Daoy (cell line): ENCODE results near the gene RAMP1. TPM values are rescaled to one million over a fixed set of nuclear protein-coding genes. Genes with fewer than 3 reads are reported as not detected.
"Not testable (repeated sequence)": the region's sequence is repeated elsewhere in the genome, so short reads cannot be mapped to it uniquely, and the experiment has no call there.

Source experiments
- DNase-seq: peaks from one replicate; pipeline ENCODE4 v3.0.0-alpha.2; 2015; ENCODE audit warnings: low read depth
- total RNA-seq: library from RNA; depleted of rRNA; stranded (reverse); fragments of >200 nt; shearing (Covaris generic); gene quantifications from 2 replicates; pipeline ENCODE4 v1.2.3, GENCODE V29; 2014; rRNA removed

The RAMP1 gene
- 12.9 and 13.4 TPM in 2 replicates for total RNA-seq

DNA sequence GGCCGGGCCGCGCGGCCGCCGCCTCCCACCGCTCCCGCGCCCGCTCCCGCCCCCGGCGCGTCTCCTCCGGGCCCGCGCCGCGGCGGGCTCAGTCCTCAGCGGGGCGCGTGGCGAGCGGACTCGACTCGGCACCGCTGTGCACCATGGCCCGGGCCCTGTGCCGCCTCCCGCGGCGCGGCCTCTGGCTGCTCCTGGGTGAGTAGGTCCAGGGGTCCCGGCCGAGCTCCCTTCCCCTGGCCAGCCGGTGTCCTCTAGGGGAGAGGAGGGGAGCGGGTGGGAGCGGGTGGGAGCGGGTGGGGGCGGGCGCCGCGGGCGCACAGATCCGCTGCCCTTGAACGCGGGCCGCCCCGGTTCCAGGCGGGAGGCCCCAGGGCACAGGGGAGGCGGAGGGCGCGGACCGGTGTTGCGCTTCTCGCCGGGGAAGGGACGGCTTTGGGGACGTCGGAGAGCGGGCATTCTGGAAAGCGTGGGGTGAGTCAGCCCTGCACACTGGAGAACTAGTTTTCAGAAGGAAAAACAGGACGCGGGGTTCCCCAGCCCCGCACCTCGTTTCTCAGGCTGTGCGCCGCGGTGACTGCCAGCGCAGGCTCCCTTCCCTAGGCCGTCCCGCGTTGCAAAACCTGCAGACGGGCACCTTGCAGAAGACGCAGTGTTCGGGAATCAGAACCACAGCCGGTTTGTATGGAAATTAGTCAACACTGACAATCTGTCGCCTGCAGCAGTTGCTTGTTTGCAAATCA lies at the start of gene RAMP1:
TSS of gene RAMP1 (plus strand) at position 91 of the 740 bp plus-strand sequence. CDS start at position 144, 53 bp downstream.
- peak; percentile 29 for DNase-seq

DNA sequence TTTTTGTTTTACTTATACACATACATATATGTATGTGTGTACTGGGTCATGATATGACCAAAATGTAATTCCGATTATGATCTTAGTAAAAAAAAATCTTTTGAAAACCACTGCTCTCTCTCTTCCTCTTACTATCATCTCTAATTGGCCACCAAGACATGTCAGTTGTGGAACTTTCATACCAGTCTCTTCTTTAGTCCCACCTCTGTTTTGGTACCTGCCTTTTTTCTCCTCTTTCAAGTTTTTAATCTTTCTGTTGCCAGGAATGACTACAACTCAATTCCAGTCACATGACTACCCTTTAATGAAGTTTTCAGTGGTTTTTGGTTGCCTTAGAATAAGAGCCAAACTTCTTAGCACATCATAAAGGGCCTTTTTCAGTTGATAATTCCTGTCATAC lies 43.8 kb upstream of the RAMP1 start:
- no peak for DNase-seq

DNA sequence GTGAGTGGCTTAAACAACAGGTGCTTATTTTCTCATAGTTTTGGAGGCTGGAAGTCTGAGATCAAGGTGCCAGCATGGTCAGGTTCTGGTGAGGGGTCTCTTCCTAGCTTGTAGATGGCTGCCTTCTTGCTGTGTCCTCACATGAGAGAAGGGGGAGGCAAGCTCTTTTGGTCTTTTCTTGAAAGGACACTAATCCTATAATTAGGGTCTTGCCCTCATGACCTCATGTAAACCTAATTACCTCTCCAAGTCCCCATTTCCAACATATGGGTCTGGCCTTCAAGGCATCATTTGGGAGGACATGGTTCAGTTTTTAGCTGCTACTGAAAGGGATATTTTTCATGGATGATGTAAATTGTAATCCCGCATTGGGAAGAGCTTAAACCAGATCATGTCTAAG lies 42.9 kb upstream of the RAMP1 start:
- no peak for DNase-seq

DNA sequence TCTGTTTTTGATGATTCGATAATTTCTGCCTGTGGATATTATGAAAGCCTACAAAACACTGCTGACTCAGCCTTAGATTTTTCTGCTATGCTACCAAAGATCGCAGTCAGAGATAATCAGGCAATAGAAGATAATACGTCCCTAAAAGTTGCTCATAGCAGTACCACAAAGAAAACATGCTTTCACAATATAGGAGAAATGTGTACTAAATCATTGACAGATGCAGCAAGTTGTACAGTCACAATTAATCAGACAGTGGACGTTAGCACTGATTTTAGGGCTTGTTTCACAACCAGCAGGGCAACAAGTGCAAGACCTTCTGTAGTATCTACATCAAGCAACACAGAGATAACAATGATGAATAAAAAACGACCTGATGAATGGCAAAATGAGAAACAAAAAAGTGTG lies 41.4 kb upstream of the RAMP1 start:
- peak; percentile 2 for DNase-seq

DNA sequence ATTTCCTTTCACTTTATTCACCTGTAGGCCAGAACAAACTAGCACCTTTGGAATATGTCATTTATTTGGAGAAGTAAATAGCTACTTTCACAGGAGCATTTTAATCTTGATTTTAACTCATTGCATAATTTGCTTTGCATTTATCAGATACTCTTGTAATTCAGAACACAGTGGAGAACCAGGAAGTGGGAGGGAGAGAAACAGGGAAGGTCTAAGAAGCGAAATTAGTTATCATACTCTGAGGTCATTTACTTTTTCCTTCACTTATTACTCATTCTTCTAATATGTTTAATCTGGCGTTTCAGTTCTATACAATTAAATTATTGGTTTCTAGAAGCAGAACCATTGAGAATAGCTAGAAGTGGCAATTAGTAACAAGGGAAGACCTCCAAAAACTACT lies 40.2 kb upstream of the RAMP1 start:
- DNase-seq, result no peak

DNA sequence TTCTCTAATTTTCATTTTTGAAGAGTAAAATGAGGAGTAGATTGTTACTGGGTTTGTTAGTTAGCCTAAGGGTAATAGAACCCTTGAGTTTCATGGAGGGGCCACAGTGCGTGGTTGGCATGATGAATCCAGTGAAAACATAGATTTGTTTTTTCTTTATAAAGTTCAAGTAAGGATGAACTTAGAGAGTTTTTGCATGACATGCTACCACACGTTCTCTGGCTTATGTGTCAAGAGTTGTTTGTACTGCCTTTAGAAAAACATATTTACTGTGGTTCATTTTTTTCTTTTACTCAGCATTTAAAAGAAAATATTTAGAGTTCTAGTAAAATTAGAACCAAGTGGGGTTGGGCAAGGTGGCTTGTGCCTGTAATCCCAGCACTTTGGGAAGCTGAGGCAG lies 39.0 kb upstream of the RAMP1 start:
- DNase-seq, result no peak

DNA sequence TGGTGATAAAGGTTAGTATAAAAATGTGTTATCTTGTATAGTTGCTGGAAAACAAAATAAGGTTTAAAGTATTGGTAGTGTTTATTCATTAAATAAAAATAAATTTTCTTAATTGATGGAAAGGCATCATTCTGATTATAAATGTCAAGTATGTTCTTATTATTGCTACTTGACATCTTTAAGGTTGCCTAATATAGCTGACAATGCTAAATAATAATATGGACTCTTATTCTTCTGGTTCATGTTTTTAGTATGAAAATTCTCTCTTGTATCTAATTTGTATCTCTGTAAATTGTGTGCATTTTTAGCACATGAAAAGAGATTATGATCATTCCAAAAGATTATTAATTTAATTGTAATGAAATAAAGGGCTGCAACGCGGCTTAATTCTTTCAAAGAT lies 35.9 kb upstream of the RAMP1 start:
- no peak for DNase-seq

DNA sequence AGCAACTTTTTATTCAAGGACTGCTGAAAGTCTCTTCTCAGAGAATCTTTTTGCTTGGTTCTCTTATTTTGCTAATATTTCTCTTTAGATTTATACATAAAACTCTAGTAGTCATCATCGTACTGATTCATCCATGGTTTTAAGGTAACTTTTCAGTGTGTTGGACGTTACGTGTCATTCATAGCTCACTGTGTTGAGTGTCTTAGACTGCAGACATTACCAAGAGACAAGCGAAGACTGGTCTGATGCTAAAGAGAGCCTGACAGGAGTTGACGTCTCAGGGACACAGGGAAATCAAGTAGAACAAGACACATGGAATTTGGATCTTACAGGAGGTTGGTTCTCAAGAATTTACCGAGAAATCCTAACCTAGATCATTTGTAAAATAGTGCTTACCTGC lies 35.3 kb upstream of the RAMP1 start:
- no peak for DNase-seq

DNA sequence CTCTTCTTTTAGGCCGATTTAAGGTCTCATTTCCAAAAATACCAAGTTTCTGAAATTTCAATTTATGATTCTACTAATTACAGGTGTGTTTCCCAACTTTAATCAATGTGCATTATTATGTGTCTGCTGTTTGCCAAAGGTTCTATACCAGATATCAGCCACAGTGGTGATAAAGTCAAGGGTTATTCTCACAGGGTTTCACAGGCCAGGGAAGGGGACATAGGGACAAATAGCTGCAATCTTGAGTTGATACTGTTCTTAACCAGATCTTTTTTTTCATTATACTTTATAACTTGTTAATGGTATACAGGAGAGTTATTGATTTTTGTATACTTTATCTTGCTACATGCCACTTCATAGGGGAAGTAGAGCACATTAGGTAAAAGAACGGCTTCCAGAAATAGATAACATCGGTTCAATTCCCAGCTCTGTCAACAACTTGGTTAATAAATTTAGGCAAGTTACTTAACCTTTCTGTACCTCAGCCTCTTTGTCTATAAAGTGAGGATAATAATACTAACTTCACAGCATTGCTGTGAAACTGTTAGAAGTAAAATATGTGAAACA lies 31.9 kb upstream of the RAMP1 start:
- DNase-seq, result no peak

DNA sequence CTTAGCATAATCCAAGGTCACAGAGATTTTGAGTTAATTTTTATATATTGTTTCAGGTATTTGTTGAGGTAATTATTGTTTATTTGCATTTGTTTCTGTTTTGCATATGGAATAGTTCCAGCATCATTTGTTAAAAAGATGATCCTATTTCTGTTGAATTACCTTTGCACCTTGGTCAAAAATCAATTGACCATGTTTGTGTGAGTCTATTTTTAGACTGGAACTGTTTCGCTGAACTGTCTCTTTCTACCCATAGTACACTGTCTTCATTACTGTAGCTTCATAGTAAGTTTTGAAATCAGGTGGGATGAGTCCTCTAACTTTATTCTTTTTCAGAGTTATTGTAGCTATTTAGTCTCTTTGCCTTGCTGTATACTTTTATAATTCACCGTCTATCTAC lies 28.9 kb upstream of the RAMP1 start:
- no peak for DNase-seq

DNA sequence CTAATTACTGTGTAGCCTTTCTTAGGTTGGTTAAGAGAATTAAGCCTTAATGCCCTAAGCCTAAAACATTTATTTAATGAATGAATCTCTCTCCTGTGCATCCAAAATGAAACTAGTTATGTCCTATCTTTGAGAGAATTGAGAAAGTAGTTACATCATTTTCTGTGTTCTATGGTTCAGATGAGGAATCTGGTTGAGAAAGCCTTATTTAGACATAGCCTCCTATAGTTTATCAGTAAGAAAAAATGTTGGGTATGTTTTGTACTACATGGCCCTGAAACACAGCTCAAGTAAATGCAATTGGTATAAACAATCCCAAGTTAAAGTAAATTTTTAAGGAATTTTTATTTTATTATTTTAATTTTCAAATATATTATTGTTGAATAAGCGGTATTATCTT lies 25.9 kb upstream of the RAMP1 start:
- no peak for DNase-seq

DNA sequence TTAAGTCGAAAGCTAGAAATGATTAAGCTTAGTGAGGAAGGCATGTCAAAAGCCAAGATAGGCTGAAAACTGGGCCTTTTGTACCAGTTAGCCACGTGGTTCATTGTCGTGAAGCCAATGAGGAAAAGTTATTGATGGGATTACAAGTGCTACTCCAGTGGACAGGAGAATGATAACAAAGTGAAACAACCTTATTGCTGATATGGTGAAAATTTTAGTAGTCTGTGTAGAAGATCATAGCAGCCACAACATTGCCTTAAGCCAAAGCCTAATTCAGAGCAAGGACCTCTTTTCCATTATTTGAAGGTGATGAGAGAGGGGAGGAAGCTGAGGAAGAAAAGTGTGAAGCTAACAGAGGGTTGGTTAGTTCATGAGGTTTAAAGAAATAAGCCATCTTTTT lies 24.1 kb upstream of the RAMP1 start:
- no peak for DNase-seq

DNA sequence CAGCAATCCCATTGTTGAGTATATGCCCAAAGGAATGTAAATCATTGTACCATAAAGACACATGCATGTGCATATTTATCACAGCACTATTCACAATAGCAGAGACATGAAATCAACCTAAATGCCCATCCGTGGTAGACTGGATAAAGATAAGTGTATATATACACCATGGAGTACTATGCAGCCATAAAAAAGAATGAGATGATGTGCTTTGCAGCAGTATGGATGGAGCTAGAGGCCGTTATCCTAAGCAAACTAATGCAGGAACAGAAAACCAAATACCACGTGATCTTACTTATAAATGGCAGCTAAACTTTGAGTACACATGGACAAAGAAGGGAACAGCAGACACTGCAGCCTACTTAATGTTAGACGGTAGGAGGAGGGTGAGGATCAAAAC lies 18.4 kb upstream of the RAMP1 start:
- DNase-seq, result no peak

DNA sequence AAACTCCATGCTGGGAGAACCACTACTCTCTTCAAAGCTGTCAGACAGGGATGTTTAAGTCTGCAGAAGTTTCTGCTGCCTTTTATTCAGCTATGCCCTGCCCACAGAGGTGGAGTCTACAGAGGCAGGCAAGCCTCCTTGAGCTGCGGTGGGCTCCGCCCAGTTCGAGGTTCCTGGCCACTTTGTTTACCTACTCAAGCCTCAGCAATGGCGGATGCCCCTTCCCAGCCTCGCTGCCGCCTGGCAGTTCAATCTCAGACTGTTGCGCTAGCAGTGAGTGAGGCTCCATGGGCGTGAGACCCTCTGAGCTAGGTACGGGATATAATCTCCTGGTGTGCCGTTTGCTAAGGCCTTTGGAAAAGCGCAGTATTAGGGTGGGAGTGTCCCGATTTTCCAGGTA lies 10.5 kb upstream of the RAMP1 start:
- DNase-seq, result not testable (repeated sequence)

DNA sequence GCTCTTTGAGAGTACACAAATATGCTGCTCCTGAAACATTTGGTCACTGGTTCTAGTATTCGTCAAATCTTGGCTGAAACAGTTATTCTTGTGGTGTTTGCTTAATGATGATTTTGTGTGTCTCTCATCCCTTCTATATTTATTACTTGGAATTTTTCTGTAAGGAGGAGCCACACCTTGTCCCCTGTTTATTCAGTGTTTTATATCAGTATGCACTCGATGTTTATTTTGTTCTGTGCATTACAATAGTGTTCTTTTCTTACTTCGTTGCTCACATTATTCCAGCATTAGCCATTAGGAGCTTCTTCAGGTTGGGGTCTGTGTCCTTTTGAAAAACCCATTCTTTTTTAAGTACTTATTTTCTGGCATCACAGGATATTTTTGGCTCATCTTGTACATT lies 5.1 kb upstream of the RAMP1 start:
- no peak for DNase-seq

DNA sequence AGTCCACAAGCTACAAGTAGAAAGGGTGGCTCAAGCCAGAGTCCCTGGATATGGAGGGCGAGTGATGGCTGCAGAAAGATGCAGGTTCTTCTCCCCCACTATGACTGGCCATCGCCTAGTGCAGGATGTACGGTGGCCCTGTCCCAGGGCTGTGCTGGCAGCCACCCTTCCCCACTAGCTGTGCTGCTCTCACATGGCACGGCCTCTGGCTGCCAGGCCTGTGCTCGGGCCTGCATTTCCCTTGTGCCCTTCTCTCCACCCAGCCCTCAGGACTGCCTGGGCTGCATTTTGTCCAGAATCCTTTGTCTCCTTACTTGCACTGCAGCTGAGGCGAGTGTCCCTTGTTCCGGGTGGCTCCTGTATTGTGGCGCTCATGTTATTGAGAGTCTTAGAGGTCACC lies 1.6 kb upstream of the RAMP1 start:
- DNase-seq, result no peak

DNA sequence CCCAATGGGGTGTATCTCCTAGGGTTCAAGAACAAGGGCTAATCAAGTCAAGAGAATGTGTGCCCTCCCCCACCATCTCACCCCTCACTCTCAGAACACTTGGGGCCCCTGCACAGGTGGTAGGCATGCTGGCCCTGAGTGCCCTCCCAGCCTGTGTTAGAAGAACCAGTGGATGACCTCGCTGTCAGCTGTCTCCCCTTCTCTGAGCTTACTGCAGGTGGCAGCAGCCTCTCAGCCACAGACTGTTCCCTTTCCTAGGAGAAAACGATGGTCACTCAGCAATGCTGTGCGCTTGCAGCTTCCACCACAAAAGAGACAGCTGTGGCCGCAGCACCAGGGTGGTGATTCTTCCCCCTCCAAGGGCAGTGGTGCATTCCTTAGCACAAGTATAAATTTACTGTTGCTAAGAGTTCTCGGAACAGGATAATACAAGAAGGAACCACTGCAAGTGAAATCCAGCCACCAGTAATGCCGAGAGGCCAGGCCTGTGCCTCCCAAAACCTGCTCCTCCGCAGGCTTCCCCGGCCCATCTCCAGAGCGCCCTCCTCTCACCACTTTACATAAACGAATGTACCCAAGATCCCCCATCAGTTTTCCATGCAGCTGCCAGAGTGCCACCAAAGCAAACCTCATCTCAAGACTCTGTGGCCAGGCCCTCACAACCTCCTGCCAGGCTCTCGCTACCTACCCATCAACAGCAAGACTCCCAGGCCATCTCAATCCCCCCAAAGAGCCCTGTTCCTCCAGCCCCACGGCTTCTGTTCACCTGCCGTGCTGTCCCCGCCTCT lies 935 bp upstream of the RAMP1 start:
- peak; percentile 83 for DNase-seq

DNA sequence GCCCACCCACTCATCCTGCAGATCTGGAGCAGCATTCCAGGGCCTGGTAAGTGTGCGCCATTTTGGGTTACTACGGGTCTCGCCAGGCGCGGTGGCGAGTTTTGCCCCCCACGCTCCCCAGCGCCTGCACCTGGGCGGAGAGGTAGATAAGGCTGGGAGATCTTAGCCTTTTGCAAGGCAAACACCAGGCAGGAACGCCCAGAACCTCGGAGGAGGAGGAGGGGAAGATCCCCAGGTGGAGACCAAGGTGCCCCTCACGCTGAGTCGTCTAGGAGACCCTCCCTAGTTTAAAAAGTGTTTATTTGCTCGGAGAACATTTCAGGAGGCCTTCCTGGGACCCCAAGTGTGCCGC lies 365 bp upstream of the RAMP1 start:
- no peak for DNase-seq

DNA sequence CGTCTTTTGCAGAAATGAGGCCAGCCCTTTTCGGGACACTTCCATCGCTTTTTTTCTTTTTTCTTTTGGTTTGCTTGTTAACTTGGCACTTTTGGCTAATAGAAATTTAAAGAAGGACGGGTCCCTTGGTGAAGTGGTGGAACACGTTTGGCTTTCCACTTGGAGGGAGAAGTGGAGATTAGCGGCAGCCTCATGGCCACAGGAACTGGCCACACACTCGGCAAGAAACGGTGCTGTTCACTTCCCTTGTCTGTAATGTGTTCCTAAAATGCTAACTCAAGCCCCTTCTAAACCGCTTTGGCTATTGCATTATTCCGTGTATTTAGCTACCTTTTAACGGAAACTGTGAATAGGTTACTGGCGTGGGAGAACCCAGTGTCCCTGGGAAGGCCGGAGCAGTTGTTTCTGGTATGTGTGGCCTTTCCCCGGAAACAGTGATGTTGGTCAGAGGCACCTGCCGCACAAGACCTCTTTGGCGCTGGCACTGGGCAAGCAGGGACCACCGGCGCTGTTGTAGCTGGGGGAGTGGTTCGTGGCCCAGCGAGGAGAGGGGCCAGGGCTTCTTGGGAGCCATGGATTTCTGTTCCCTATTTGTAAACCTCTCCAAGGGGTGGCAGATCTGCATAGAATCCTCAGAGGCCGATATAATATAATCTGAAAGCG lies 981 bp downstream of the RAMP1 start:
- DNase-seq, result no peak

DNA sequence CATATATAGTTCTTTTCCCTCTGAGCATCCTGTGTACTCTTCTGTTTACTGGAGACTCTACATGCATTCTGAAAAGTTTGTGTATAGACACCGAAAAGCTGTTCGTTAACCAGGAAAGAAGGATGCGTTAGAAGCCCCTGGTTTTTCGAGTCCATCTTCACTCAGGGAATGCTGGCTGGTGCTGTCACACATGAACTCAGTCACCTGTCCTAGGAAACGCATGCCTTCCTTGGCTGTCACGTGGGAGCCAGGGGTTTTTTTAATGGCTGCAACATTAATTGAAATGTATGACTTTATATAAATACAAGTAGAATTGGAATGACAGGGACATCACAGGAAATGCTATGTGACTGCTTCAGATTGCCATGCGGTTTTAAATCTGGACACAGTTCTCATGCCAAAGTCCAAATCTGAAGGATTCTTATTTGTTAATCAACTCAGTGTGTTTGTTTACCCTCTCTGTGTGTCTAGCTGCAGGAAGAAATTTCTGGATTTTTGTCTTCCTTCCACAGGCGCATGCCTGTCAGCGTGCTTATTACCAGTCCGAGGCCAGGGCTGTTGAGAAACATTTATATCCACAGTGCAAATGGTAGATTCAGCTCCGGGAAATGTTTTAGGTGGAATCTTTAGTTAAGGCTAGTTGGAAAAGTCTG lies 2.6 kb downstream of the RAMP1 start:
- no peak for DNase-seq

DNA sequence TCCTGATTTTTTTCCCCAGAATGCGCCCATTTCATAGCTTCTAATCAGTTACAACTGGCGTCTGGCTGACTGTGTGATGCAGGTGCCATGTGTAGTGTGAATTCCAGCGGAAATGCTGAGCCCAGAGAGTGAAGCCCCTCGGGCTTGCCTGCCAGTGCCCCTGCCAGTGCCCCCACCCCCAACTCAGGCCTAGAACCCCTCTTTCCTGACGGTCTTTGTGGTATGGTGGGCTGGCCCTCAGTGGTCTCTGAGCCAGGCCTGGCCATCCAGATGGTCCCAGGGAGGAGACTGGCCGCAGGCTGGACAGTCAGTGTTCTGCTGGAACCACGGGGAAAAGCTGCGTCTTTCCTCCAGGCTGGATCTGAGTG lies 3.1 kb downstream of the RAMP1 start:
- DNase-seq, result no peak

DNA sequence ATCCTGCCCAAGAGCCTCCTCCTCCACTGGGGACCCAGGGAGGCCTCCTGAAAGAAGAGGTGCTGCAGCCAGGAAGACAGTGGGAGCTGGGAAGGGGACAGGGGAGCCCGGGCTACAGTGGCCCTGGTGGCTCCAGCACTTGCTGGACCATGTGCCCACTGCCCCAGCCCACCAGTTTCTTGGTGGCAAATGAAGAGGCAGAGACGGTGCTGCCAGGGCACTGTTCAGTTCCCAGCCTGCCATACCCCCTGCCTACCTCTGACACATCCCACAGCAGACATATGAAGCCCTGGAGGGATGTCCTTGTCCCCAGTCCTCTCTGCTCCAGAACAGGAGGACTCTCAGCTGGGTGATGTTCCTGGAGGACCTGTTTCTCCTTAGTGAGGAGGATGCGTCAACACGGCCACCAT lies 3.7 kb downstream of the RAMP1 start:
- no peak for DNase-seq
